GM18499 (cell line): Measurements from ENCODE around the gene ZCCHC9.
"Not testable (repeated sequence)": the region's sequence is repeated elsewhere in the genome, so short reads cannot be mapped to it uniquely, and the experiment has no call there.

Experiments used
- ATAC-seq: cut with Tn5 transposase; IDR thresholded peaks from one replicate; pipeline ENCODE4 v1.9.1; 2021; ENCODE audit warnings: moderate number of reproducible peaks; ENCODE audit not compliant: insufficient read depth, unreplicated experiment

Gene ZCCHC9

DNA sequence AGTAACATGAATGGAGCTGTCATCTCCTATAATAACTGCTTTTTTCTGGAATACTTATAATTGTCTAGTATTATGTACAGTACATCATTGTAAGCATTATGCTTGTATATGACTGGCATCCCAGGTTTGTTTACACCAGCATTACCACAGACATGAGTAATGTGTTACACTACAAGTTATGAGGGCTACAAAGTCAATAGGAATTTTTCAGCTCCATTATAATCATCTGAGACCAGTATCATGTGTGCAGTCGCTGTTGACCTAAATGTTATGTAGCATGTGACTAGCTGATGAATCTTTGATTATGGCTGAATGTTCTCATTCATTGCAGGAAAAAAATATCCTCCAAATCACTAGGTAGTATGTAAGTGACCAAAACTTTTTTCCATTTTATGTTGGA lies 2.2 kb downstream of the ZCCHC9 start:
- no peak for ATAC-seq

DNA sequence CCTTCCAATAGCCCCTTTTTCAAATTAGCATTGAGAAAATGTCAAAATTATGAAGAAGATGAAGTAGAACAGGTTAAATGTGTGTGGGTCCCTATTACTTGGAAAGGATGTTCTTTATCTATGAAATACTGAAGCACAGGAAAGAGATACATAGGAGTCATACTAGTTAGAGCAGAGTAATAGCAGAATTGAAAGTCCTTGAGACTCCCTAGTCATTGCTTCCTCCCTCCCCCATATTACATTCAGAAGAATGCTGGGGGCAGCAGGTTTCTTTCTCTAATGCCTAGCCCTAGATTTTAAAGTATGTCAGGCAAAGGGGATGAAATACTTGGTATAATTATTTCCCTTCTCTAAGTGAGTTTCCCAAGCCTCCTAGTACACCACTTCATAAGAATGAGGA lies 4.4 kb downstream of the ZCCHC9 start:
- no peak for ATAC-seq

DNA sequence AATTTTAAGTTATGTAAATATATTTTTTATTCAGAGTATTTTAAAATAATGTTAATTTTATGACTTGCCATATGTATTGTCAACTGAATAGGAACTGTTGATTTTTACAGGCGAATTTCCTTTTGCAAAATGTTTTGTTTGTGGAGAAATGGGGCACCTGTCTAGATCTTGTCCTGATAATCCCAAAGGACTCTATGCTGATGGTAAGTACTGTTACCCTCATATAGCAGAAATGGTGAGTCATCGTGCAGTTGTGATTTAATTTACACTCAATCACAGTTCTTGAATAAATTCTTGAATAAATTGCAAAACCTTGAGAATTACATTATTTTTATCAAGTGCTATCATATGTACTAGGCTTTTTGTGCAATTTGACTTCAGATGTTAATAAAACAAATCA lies 7.4 kb downstream of the ZCCHC9 start:
- no peak for ATAC-seq

DNA sequence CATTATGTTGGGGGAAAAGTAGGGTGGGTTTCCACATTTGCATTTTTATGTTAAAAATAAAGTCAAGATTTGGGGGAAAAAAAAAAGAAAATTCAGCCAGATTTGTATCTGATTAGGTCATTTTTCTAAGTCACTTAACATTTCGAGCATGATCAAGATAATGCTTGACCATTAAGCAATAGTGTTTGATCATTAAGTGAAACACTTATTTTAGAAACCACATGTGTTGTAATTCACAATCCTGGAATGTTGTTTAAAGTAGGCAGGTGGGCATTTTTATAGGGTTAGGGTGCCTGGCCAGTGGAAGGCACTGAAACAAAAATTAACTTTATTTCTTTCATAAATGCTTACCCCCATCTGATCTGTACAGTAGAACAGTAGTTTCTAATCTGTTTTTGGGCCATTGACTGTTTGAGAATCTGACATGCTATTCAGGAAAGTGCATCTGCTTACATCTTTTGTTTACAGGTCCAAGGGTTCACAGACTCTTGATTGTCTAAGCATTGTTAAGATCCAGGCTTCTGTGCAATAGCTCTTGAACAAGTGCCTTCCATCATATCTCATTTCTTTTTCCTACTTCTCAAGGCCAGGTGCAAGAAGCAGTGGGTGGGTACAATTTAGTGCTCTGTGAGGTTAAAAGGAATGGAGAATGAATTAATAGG lies 9.1 kb downstream of the ZCCHC9 start:
- ATAC-seq, result no peak

DNA sequence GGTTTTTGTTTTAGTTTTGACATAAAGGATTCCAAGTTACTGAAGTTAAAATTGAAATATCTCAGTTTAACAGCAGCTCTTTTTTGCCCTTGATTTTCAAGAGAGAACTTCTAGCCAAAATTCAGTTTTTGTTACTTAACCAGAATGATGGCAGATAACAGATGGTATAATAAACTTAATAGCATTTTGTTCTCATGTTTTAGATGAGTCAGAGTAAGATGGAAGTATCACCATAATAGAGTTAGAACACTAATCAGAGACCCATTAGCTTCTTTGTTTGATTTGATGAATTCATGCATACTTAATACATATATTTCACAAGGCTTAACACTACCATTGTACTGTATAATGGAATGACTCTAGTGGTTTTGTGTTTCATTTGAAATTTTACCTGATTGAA lies 11.9 kb downstream of the ZCCHC9 start:
- no peak for ATAC-seq

DNA sequence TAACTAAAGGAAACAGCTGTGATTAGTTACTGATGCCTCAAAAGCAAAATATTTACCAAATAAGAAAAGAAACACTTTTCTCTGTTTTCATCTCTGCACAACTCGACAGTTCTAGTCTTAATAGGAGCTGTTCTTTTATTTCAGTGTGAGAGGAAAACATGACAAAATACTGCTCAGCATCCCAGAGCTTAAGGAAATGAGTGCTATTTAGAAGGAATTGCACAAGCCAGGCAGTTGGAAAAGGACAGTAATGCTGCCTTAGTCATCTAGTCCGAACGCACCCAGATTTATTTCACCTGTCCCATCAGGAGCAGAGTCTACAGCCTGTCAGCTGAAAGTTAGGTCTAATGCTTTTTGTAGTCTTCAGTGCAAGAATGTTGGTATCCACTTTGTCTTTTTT lies 12.3 kb downstream of the ZCCHC9 start:
- no peak for ATAC-seq

DNA sequence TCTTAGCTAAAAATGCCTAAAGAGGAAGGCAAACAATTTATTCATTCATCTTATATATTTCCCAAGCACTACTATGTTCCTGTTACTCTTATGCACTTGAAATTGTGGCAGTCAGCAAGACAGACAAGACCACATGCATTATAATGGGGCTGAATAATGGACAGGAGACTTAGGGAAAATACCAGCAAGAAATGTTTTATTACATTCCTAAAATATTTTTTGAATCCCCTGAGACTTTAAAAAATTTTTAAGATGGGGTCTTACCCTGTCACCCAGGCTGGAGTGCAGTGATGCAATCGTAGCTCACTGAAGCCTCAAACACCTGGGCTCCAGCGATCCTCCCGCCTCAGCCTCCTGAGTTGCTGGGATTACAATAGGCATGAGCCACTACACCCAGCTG lies 13.2 kb downstream of the ZCCHC9 start:
- ATAC-seq, result no peak

DNA sequence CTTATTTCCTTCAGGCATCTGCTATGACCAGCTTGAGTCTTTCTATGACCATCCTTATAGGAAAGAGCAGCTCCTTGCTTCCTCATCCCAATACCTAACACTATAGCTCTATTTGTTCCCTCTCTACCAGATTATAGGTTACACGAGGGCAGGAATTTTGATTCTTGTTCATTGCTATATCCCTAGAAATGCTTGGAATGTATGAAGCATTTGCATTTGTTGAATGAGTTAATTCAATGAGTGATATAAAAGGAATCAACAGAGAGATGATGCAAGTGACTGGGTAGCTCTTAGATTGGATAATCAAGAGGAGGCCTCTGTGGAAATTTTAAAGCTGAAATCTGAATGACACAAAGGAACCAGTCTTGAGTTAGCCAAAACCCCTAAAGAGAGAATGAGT lies 13.9 kb downstream of the ZCCHC9 start:
- ATAC-seq, result no peak

DNA sequence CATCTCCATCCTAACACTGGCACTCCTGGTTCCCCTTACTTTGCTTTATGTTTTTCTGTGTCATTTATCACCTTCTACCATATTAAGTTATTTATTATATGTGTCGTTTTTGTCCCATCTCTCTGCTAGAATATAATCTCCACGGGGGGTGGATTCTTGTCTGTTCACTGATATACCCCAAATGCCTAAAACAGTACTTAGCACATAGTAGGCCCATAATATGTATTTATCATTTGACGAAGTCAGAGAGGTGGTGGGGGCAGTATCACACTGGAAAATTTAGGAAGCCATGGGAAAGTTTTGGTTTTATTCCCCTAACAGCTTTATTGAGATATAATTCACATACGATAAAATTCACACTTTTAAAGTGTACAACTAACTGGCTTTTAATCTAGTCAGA lies 14.4 kb downstream of the ZCCHC9 start:
- ATAC-seq, result no peak

DNA sequence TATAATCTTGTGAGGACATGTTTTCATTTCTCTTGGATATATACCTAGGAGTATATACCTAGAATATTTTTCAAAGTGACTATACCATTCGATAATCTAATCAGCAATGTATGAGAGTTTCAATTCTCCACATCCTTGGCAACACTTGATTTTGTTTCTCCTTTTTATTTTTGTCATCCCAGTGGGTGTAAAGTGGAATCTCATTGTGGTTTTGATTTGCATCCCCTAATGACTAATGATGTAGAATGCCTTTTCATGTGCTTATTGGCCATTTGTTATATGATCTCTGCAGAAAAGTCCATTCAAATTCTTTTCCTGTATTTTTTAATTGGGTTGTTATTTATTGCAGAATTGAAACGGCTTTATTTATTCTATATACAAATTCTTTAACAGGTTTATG lies 15.2 kb downstream of the ZCCHC9 start:
- ATAC-seq, result no peak

DNA sequence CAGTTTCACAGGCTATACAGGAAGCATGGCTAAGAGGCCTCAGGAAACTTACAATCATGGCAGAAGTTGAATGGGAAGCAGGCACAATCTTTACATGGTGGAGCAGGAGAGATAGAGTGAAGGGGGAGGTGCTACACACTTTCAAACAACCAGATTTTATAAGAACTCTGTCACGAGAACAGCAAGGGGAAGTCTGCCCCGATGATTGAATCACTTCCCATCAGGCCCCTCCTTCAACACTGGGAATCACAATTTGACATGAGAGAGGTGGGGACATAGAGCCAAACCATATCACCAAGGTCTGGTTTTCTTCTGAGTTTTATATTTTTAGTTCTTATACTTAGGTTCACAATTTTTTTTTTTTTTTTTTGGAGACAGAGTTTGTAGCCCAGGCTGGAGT lies 16.1 kb downstream of the ZCCHC9 start:
- no peak for ATAC-seq

DNA sequence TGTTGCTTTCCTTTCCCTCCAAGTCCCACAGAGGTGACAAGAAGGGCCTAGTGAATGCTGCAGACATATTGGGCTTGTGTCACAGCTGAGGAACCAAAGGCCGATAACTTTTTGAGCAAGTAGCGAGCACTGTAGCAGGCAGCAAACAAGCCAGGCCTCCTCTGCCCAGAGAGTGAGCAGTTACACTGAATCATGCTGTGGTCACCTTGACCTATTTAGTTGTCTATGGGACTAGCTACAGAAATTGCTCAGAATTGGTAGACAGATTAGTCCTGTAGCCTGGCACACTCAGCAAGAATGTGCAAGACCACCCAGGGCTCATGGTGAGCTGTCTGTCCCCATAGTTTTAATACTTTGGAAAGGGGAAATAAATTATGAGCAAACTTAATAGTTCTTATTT lies 25.2 kb downstream of the ZCCHC9 start:
- no peak for ATAC-seq

DNA sequence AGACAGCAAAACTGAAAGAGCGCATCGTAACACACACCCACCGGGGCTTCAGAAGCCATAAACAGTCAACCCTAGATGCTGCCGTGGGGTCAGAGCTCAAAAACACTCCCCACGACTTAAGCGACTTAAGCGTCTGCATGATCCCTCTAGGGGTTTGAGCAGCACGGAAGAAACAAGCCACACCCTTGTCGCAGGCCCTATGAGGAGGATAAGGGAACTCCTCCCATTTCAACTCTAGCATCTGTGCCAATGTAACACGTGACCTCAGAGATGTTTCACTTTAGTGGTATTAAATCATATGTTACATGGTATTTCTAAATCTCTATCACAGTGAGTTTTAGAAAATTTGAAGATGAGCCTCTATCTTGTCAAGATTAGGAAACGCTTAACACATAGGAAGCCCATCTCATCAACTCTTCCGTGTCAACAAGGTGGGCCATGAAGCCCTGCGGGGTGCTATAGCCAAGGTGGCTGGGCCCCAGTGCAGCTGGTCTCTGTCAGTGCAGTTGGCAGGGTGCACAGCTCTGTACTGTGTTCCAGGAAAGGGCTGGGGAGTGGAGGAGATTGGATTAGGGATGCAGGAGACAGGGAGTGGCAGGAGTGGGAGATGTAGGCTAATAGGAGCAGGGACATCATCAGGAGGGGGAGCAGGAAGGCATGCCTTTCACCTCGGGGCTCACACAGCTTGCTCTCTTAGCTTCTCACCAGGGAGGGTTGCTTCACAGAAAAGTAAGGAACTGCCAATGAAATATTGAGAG lies 33.1 kb downstream of the ZCCHC9 start:
- no peak for ATAC-seq

DNA sequence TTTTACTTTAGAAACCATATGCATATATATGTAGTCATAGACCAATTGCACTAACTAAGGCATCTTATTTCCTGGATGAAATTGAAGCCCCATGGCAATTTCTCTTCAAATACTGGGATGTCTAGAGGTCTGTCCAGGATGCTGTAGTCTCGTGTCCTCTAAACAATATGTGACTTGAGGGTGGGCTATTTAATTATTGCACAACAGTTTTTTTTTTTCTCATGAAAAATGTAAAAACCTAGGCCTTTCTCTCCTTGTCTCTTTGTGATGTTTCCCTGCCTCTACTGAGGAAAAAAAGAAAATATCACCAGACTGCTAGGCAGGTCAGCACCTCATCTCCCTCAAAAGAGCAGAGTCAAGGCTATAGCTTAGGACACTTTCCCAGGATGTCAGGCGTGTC lies 34.6 kb downstream of the ZCCHC9 start:
- no peak for ATAC-seq

DNA sequence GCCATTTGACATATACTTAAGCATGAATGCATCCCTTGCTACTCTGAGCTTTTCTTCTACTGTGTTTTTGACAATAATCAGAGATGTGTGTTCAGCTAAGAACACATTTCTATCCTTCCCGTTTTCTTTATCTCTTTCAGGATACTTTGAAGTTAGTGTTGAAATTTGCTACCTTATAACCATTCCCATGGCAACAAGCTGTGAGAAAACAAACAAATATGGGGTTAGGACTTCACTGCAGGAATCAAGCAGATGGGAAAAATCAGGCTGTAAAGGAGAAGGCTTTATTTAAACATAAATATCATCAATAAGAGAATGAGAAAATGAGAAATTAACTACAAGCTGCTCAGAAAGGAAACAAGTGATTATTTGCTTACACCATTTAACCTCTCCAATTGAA lies 35.2 kb downstream of the ZCCHC9 start:
- ATAC-seq, result no peak

DNA sequence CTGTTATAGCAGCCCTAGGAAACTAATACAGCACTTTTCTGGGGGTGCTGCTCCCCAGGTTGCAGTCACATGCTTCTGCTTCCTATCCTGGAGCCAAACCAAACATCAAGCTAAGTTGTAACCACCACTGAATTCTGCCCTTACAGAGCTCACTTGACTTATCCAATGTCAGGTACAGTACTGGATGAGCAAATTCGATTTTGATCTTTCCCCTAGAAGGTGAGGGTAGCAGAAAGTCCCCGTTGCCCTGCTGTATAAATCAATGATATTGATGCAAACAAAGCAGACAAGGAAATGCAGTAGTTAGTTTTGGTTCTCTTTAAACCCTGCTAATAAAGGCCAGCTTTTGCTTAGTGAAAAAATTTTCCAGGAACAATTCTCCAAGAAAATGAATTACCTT lies 36.4 kb downstream of the ZCCHC9 start:
- no peak for ATAC-seq

DNA sequence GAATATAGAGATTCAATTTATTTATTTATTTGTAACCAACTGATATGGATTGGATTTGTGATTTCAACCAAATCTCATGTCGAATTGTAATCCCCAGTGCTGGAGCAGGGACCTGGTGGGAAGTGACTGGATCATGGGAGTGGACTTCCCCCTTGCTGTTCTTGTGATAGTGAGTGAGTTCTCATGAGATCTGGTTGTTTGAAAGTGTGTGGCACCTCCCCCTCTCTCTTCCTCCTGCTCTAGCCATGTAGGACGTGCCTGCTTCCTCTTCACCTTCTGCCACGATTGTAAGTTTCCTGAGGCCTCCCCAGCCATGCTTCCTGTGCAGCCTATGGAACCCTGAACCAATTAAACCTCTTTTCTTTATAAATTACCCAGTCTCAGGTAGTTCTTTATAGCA lies 36.8 kb downstream of the ZCCHC9 start:
- not testable (repeated sequence) for ATAC-seq

DNA sequence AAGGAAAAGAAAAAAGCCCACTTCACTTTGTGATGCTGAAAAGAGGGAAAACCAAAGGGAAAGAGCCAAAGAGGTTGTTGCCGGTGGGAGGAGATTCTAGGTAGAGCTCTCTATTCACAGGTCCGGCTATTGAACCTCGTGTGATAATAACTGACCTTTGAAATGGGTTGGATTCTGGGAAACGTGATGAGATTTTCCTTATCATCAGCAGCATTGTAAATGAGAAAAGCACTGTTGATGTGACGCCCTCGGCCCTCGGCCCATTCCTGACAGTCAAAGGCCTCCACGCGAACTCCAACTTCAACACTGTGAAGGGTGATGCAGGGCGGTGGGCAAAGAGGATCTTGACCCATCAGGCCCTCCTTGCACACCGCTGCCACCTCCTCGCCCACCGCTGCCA lies 43.3 kb downstream of the ZCCHC9 start:
- ATAC-seq, result no peak

DNA sequence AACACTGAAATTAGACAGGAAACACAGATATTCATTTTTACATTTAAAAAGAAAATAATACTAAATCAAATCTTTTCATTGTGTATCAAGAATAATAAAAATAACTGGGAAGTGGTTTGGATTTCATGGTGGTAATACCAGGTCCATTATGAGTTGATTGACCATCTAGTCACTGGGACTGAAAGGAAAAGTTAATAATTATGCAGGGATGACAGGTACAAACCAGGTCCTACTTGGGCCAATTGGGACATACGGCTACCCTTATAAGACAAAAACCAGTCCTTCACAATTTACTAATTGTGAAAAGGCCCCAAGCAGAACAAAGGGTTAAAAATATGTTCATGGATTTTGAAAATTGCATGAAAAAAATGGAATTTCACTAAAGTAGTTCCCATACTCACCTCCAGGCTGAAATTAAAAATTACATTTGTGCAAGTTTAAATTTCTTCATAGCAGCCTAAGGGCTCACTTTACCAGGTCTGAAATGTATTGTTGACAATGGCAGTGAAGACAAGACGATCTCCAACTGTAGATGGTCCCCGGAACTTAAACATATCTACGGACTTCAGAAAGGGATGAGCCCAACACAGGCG lies 44.1 kb downstream of the ZCCHC9 start:
- ATAC-seq, result no peak

DNA sequence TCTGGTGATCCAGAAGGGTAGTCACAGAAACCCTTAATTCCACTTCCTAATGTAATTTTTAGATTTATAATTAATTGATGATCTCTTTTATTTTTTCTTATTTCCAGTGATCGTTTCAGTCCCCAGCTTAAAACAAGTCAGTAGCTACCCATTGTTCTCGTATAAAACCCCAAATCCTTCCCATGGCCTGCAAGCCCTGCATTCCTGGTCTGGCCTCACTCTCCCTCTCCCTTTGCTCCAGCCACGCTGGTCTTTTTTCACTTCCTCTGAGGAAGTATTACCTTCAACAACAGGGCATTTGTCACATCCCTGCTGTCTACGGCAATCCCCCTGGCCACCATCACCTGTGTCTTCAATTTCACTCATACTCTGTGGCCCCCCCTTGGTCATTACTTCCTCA lies 47.8 kb downstream of the ZCCHC9 start:
- no peak for ATAC-seq

DNA sequence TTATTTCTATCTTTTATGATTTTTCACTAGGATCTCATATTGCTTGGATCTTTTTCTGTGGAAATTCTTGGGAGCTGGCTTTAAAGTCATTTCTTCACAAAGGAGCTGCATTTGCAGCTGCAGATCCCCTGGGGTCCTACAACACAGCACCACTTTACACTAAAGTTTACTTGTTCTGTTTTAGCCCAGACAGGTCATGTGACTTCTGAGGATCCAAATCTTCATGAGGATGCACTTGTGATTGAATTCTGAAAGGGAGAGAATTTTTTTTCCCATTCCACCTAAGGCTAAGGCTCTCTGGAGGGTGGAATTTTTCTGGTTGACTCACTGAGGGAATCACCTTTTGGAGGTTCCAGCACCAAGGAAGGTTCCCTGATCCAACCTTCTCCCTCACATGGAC lies 49.1 kb downstream of the ZCCHC9 start:
- ATAC-seq, result no peak

DNA sequence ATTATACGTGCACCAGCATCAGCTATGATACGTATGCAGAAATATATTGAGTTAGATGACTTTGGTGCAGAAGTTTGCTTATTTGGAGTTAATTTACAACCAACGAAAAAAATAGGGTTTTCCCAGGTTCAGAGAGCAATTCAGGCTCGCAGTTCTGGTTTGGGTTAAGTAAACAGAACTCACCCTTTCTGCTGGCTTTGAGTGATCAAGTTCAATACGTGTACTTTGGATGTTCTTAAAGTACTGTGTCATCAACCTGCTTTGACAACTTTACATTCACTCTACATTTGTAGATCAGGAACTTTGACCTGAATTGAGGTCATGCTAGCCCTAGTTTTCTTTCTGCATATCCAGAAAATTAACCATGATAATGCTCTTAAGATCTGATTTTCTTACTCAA lies 51.8 kb downstream of the ZCCHC9 start:
- no peak for ATAC-seq
